Activated CD8-positive, alpha-beta memory T cell treated with anti-CD3 and anti-CD28 coated beads, Interleukin-2, amount 50 U/mL, for 24 hours (primary cell): ENCODE results near the gene SNAPC4.
A peak's percentile ranks its signal among the peaks of the same experiment; 100 is the strongest.
"Not testable (repeated sequence)": the region's sequence is repeated elsewhere in the genome, so short reads cannot be mapped to it uniquely, and the experiment has no call there.

Experiments
- DNase-seq: peaks from one replicate; pipeline ENCODE4 v3.0.0-alpha.2; 2020; ENCODE audit errors: extremely low read depth

Gene SNAPC4

GRCh38 chr9:136432591-136432990 is 32.6 kb upstream of the SNAPC4 start:
- no peak for DNase-seq

- no peak for DNase-seq
Measured at GRCh38 chr9:136431782-136432350, 31.9 kb upstream of the SNAPC4 start.

GRCh38 chr9:136430588-136431234 is 30.7 kb upstream of the SNAPC4 start:
- DNase-seq, result no peak

GRCh38 chr9:136429683-136430491 is 29.9 kb upstream of the SNAPC4 start:
- no peak for DNase-seq

- DNase-seq, result no peak
Measured at GRCh38 chr9:136429075-136429628, 29.2 kb upstream of the SNAPC4 start.

GRCh38 chr9:136426787-136427186 is 26.8 kb upstream of the SNAPC4 start:
- no peak for DNase-seq

GRCh38 chr9:136425367-136425766 is 25.4 kb upstream of the SNAPC4 start:
- DNase-seq, result not testable (repeated sequence)

GRCh38 chr9:136424750-136425362 is 24.9 kb upstream of the SNAPC4 start:
- no peak for DNase-seq

- no peak for DNase-seq
Measured at GRCh38 chr9:136423432-136424146, 23.6 kb upstream of the SNAPC4 start.

- DNase-seq, result no peak
Measured at GRCh38 chr9:136422876-136423275, 22.9 kb upstream of the SNAPC4 start.

GRCh38 chr9:136421791-136422190 is 21.8 kb upstream of the SNAPC4 start:
- no peak for DNase-seq

GRCh38 chr9:136419092-136419420 is 19.1 kb upstream of the SNAPC4 start:
- DNase-seq, result no peak

- DNase-seq, result no peak
Measured at GRCh38 chr9:136418182-136419091, 18.5 kb upstream of the SNAPC4 start.

- DNase-seq, result no peak
Measured at GRCh38 chr9:136416914-136417313, 16.9 kb upstream of the SNAPC4 start.

GRCh38 chr9:136416427-136416826 is 16.5 kb upstream of the SNAPC4 start:
- no peak for DNase-seq

- no peak for DNase-seq
Measured at GRCh38 chr9:136412962-136413361, 13.0 kb upstream of the SNAPC4 start.

- no peak for DNase-seq
Measured at GRCh38 chr9:136411378-136411777, 11.4 kb upstream of the SNAPC4 start.

GRCh38 chr9:136410500-136411287 is 10.7 kb upstream of the SNAPC4 start, which contains the start of the genes ENTR1 and PMPCA:
Gene ENTR1 (minus strand): TSS chr9:136410614. CDS start chr9:136410397, 217 bp downstream.
Gene PMPCA (plus strand): TSS chr9:136410658. CDS start chr9:136410669, 11 bp downstream.
- peak; percentile 91 for DNase-seq
